Tibial nerve (tissue), 4 donors: ENCODE data around the gene CST2.

Experiments
- CTCF ChIP-seq, 5 experiments: fragments of 200-600 bp in 3 of 5; fragments of 450-650 bp in 2 of 5; sonication (generic) in 3 of 5; IDR thresholded peaks; one replicate each; pipeline ENCODE4 v1.5.1; 2016 to 2019; ENCODE audit warnings: antibody characterized with exemption in 5 of 5, mild to moderate bottlenecking in 3 of 5, moderate library complexity in 2 of 5
- EP300 ChIP-seq, 2 donors: sonication (generic); formaldehyde crosslinking; IDR thresholded peaks; one replicate each; pipeline ENCODE4 v1.6.1; 2017; ENCODE audit warnings: antibody characterized with exemption in 2 of 2, mild to moderate bottlenecking in 1 of 2
- POLR2A ChIP-seq, 2 donors: fragments of 450-650 bp; IDR thresholded peaks; one replicate each; pipeline ENCODE4 v1.6.1; 2017; ENCODE audit warnings: antibody characterized with exemption in 2 of 2, mild to moderate bottlenecking in 2 of 2, moderate library complexity in 2 of 2

GRCh38 chr20:23795526-23795925 lies 31.0 kb downstream of the CST2 start:
- TF ChIP-seq CTCF (IDR thresholded peaks at IDR 0.05) (no peak), POLR2A (IDR thresholded peaks at IDR 0.05) (no peak), EP300 (IDR thresholded peaks at IDR 0.05) (no peak)
